Measurements from ENCODE around the gene TNFRSF6B. TPM values are rescaled to one million over a fixed set of nuclear protein-coding genes. Genes with fewer than 3 reads are reported as not detected.
A peak's percentile ranks its signal among the peaks of the same experiment; 100 is the strongest.

The TNFRSF6B gene
- total RNA-seq, 1 donor from 2014 or later = 817 TPM

- H3K4me3 ChIP-seq (ENCODE audit: low read depth, low read length) = no peak overlapping the region
- DNase-seq (ENCODE audit: low read depth) = no peak
- no peak for TF ChIP-seq CTCF (conservative IDR thresholded peaks at IDR 0.05; ENCODE audit: low read depth, low read length)
These were observed 41.7 kb downstream of the TNFRSF6B start for GRCh38 chr20:63737945-63738686.

GRCh38 chr20:63738687-63739129 lies 42.3 kb downstream of the TNFRSF6B start:
- peak overlapping the region; percentile 38 for H3K4me3 ChIP-seq (ENCODE audit: low read depth, low read length)
- no peak for DNase-seq (ENCODE audit: low read depth)
- no peak for TF ChIP-seq CTCF (conservative IDR thresholded peaks at IDR 0.05; ENCODE audit: low read depth, low read length)

- H3K4me3 ChIP-seq (ENCODE audit: low read depth, low read length) = peak within 1 kb of the TSS; percentile 68
- TF ChIP-seq CTCF (conservative IDR thresholded peaks at IDR 0.05; ENCODE audit: low read depth, low read length) = no peak
- no peak for DNase-seq (ENCODE audit: low read depth)
These were observed 42.9 kb downstream of the TNFRSF6B start, which contains the start of gene SLC2A4RG for GRCh38 chr20:63739130-63740069. SLC2A4RG (plus strand) TSS chr20:63739776; CDS start chr20:63739913, 137 bp downstream.

- TF ChIP-seq CTCF (conservative IDR thresholded peaks at IDR 0.05; ENCODE audit: low read depth, low read length) = no peak
- DNase-seq (ENCODE audit: low read depth) = no peak
These were observed 43.7 kb downstream of the TNFRSF6B start for GRCh38 chr20:63740070-63740626.

GRCh38 chr20:63740627-63741353 lies 44.3 kb downstream of the TNFRSF6B start:
- no peak for TF ChIP-seq CTCF (conservative IDR thresholded peaks at IDR 0.05; ENCODE audit: low read depth, low read length)
- DNase-seq (ENCODE audit: low read depth) = no peak
- peak overlapping the region; percentile 68 for H3K4me3 ChIP-seq (ENCODE audit: low read depth, low read length)

More at GRCh38 chr20:63740070-63740626, 43.7 kb downstream of the TNFRSF6B start:
- peak overlapping the region; percentile 68 for H3K4me3 ChIP-seq (ENCODE audit: low read depth, low read length)

- no peak for TF ChIP-seq CTCF (conservative IDR thresholded peaks at IDR 0.05; ENCODE audit: low read depth, low read length)
- peak overlapping the region; percentile 68 for H3K4me3 ChIP-seq (ENCODE audit: low read depth, low read length)
- DNase-seq (ENCODE audit: low read depth) = no peak
These were observed 44.9 kb downstream of the TNFRSF6B start for GRCh38 chr20:63741354-63741675.

Measured in epithelial cell of proximal tubule (primary cell).